NCI-H1417 (cell line): ENCODE results near the gene FLVCR1.

Experiments
- DNase-seq, 3 experiments: peaks; one replicate each; lab custom pipeline; 2025; lab: John Stamatoyannopoulos, UW

Gene FLVCR1

GRCh38 chr1:212945463-212946160 is 87.5 kb downstream of the FLVCR1 start:
- DNase-seq: no peak

GRCh38 chr1:212946872-212947271 is 88.8 kb downstream of the FLVCR1 start:
- no peak for DNase-seq
